BLaER1 treated with 17β-estradiol and CSF1 and Interleukin-3, amounts not matched to agents 10 nM and 100 nM (cell line): Measurements from ENCODE around the gene ANKRD44.

ENCODE experiments used
- H3K27ac ChIP-seq, 11 experiments: shearing (Covaris generic); formaldehyde crosslinking; 2 replicates each; pipeline ENCODE4 v1.8.1; 2022
- H3K27me3 ChIP-seq, 11 experiments: shearing (Covaris generic); formaldehyde crosslinking; 2 replicates each; pipeline ENCODE4 v1.8.1; 2022
- H3K36me3 ChIP-seq, 11 experiments: shearing (Covaris generic); formaldehyde crosslinking; 2 replicates each; pipeline ENCODE4 v1.8.1; 2022
- H3K4me1 ChIP-seq, 10 experiments: shearing (Covaris generic); formaldehyde crosslinking; 2 replicates each; pipeline ENCODE4 v1.8.1; 2022
- H3K4me2 ChIP-seq, 11 experiments: shearing (Covaris generic); formaldehyde crosslinking; 2 replicates each; pipeline ENCODE4 v1.8.1; 2022
- H3K4me3 ChIP-seq, 10 experiments: shearing (Covaris generic); formaldehyde crosslinking; 2 replicates each; pipeline ENCODE4 v1.8.1; 2022
- H3K9ac ChIP-seq, 11 experiments: shearing (Covaris generic); formaldehyde crosslinking; 2 replicates each; pipeline ENCODE4 v1.8.1; 2022
- H3K9me3 ChIP-seq, 11 experiments: shearing (Covaris generic); formaldehyde crosslinking; replicated peaks in 1 of 11; 2 replicates each; pipeline ENCODE4 v1.8.1; 2022
- H4K20me1 ChIP-seq, 11 experiments: shearing (Covaris generic); formaldehyde crosslinking; 2 replicates each; pipeline ENCODE4 v1.8.1; 2022
- Cebpa-rat ChIP-seq, 11 experiments: shearing (Covaris generic); IDR thresholded peaks; 2 replicates each; pipeline ENCODE4 v1.8.1; 2022

ANKRD44 gene

GRCh38 chr2:197308996-197309690 is 1.4 kb downstream of the ANKRD44 start:
- Histone ChIP-seq H4K20me1 (peaks cover 0 to 9% (median 0%) of the 10 kb centered on the region in 11 experiments; a peak in 3 of 22 replicates), H3K4me3 (peak overlapping the region; percentile 75 to 93 (median 84); a peak in 19 of 20 replicates), H3K36me3 (no peaks in the 10 kb centered on the region), H3K27me3 (peaks cover 0 to 50% (median 43%) of the 10 kb centered on the region in 11 experiments; a peak in 19 of 22 replicates), H3K4me2 (peak overlapping the region; percentile 89 to 98 (median 93)), H3K27ac (peak overlapping the region in 7 of 11 experiments; percentile 69 to 92 (median 88); a peak in 11 of 22 replicates), H3K4me1 (peaks cover 15 to 66% (median 56%) of the 10 kb centered on the region in 10 experiments), H3K9ac (peak overlapping the region in 8 of 11 experiments; percentile 77 to 91 (median 87); a peak in 14 of 22 replicates), H3K9me3 (no peaks in the 10 kb centered on the region)
- no peak for TF ChIP-seq Cebpa-rat (IDR thresholded peaks at IDR 0.05)

GRCh38 chr2:197308585-197308984 is 2.0 kb downstream of the ANKRD44 start:
- Histone ChIP-seq H3K4me3 (peak overlapping the region in 5 of 10 experiments; percentile 75 to 93 (median 91); a peak in 8 of 20 replicates), H3K27me3 (peaks cover 0 to 50% (median 43%) of the 10 kb centered on the region in 11 experiments; a peak in 19 of 22 replicates), H3K36me3 (no peaks in the 10 kb centered on the region), H4K20me1 (peaks cover 0 to 9% (median 0%) of the 10 kb centered on the region in 11 experiments; a peak in 4 of 22 replicates), H3K4me2 (peak overlapping the region in 6 of 11 experiments; percentile 89 to 97 (median 92); a peak in 12 of 22 replicates), H3K27ac (peak overlapping the region in 5 of 11 experiments; percentile 34 to 92 (median 89); a peak in 7 of 22 replicates), H3K4me1 (peaks cover 15 to 71% (median 56%) of the 10 kb centered on the region in 10 experiments), H3K9ac (peak overlapping the region in 5 of 11 experiments; percentile 87 to 91 (median 87); a peak in 8 of 22 replicates), H3K9me3 (no peaks in the 10 kb centered on the region)
- no peak for TF ChIP-seq Cebpa-rat (IDR thresholded peaks at IDR 0.05)

GRCh38 chr2:197307933-197308521 is 2.6 kb downstream of the ANKRD44 start:
- peaks cover 0 to 50% (median 43%) of the 10 kb centered on the region in 11 experiments; a peak in 19 of 22 replicates for H3K27me3 ChIP-seq
- H3K27ac ChIP-seq, result peak overlapping the region in 7 of 11 experiments; percentile 48 to 92 (median 88); a peak in 13 of 22 replicates
- no peaks in the 10 kb centered on the region for H3K9me3 ChIP-seq
- TF ChIP-seq Cebpa-rat (IDR thresholded peaks at IDR 0.05), result no peak
- peak overlapping the region in 5 of 11 experiments; percentile 62 to 91 (median 78); a peak in 10 of 22 replicates for H3K9ac ChIP-seq
- peaks cover 0 to 9% (median 0%) of the 10 kb centered on the region in 11 experiments; a peak in 4 of 22 replicates for H4K20me1 ChIP-seq
- peaks cover 15 to 71% (median 56%) of the 10 kb centered on the region in 10 experiments for H3K4me1 ChIP-seq
- peaks cover 0 to under 1% (median 0%) of the 10 kb centered on the region in 11 experiments; a peak in 2 of 22 replicates for H3K36me3 ChIP-seq
- peak overlapping the region in 7 of 11 experiments; percentile 51 to 97 (median 91); a peak in 14 of 22 replicates for H3K4me2 ChIP-seq
- peak overlapping the region in 4 of 10 experiments; percentile 17 to 93 (median 92); a peak in 7 of 20 replicates for H3K4me3 ChIP-seq

GRCh38 chr2:197307236-197307932 is 3.2 kb downstream of the ANKRD44 start:
- peak overlapping the region in 4 of 10 experiments; percentile 17 to 93 (median 92); a peak in 7 of 20 replicates for H3K4me3 ChIP-seq
- H4K20me1 ChIP-seq, result peaks cover 0 to 9% (median 0%) of the 10 kb centered on the region in 11 experiments; a peak in 5 of 22 replicates
- H3K9me3 ChIP-seq, result no peaks in the 10 kb centered on the region
- H3K27ac ChIP-seq, result peak overlapping the region in 7 of 11 experiments; percentile 48 to 92 (median 88); a peak in 14 of 22 replicates
- peak overlapping the region in 7 of 11 experiments; percentile 17 to 91 (median 74); a peak in 12 of 22 replicates for H3K9ac ChIP-seq
- H3K27me3 ChIP-seq, result peaks cover 0 to 50% (median 42%) of the 10 kb centered on the region in 11 experiments; a peak in 19 of 22 replicates
- H3K36me3 ChIP-seq, result peaks cover 0 to 7% (median 0%) of the 10 kb centered on the region in 11 experiments; a peak in 3 of 22 replicates
- no peak for TF ChIP-seq Cebpa-rat (IDR thresholded peaks at IDR 0.05)
- H3K4me2 ChIP-seq, result peak overlapping the region in 7 of 11 experiments; percentile 51 to 97 (median 91); a peak in 15 of 22 replicates
- peaks cover 15 to 78% (median 56%) of the 10 kb centered on the region in 10 experiments for H3K4me1 ChIP-seq

GRCh38 chr2:197306696-197307040 is 3.9 kb downstream of the ANKRD44 start:
- H3K4me2 ChIP-seq, result peak overlapping the region in 6 of 11 experiments; percentile 89 to 97 (median 92); a peak in 11 of 22 replicates
- H3K9ac ChIP-seq, result peak overlapping the region in 4 of 11 experiments; percentile 74 to 91 (median 79); a peak in 4 of 22 replicates

GRCh38 chr2:197306024-197306695 is 4.4 kb downstream of the ANKRD44 start:
- 0 out of 20 replicates have a peak overlapping the region, but pooled peaks of 1 of the 10 experiments have one; percentile 11 for H3K4me3 ChIP-seq
- H3K9me3 ChIP-seq, result no peaks in the 10 kb centered on the region
- peaks cover 0 to 38% (median 30%) of the 10 kb centered on the region in 11 experiments; a peak in 18 of 22 replicates for H3K27me3 ChIP-seq
- H3K4me2 ChIP-seq, result peak overlapping the region in 6 of 11 experiments; percentile 89 to 97 (median 92); a peak in 10 of 22 replicates
- peak overlapping the region in 5 of 11 experiments; percentile 76 to 92 (median 89); a peak in 9 of 22 replicates for H3K27ac ChIP-seq
- peaks cover 0 to 14% (median 0%) of the 10 kb centered on the region in 11 experiments; a peak in 5 of 22 replicates for H4K20me1 ChIP-seq
- no peak for TF ChIP-seq Cebpa-rat (IDR thresholded peaks at IDR 0.05)
- peaks cover 0 to 19% (median 0%) of the 10 kb centered on the region in 11 experiments; a peak in 5 of 22 replicates for H3K36me3 ChIP-seq
- peaks cover 3 to 74% (median 46%) of the 10 kb centered on the region in 10 experiments for H3K4me1 ChIP-seq
- H3K9ac ChIP-seq, result peak overlapping the region in 4 of 11 experiments; percentile 74 to 91 (median 79); a peak in 5 of 22 replicates

More at GRCh38 chr2:197306696-197307040, 3.9 kb downstream of the ANKRD44 start:
- Histone ChIP-seq H3K9me3 (no peaks in the 10 kb centered on the region), H4K20me1 (peaks cover 0 to 12% (median 0%) of the 10 kb centered on the region in 11 experiments; a peak in 5 of 22 replicates), H3K36me3 (peaks cover 0 to 14% (median 0%) of the 10 kb centered on the region in 11 experiments; a peak in 5 of 22 replicates), H3K27ac (peak overlapping the region in 5 of 11 experiments; percentile 76 to 92 (median 89); a peak in 9 of 22 replicates), H3K4me3 (0 out of 20 replicates have a peak overlapping the region, but pooled peaks of 1 of the 10 experiments have one; percentile 11), H3K27me3 (peaks cover 0 to 43% (median 35%) of the 10 kb centered on the region in 11 experiments; a peak in 19 of 22 replicates), H3K4me1 (peaks cover 8 to 79% (median 51%) of the 10 kb centered on the region in 10 experiments)
- TF ChIP-seq Cebpa-rat (IDR thresholded peaks at IDR 0.05), result no peak

- Histone ChIP-seq H3K4me3 (no peak overlapping the region), H3K9me3 (no peaks in the 10 kb centered on the region), H3K4me2 (peak overlapping the region in 5 of 11 experiments; percentile 18 to 96 (median 90); a peak in 9 of 22 replicates), H4K20me1 (peaks cover 0 to 24% (median 0%) of the 10 kb centered on the region in 11 experiments; a peak in 5 of 22 replicates), H3K4me1 (peaks cover 0 to 72% (median 40%) of the 10 kb centered on the region in 10 experiments; a peak in 15 of 20 replicates), H3K27me3 (peaks cover 0 to 23% (median 15%) of the 10 kb centered on the region in 11 experiments; a peak in 18 of 22 replicates), H3K27ac (peak overlapping the region in 3 of 11 experiments; percentile 56 to 92 (median 89); a peak in 4 of 22 replicates), H3K36me3 (peaks cover 0 to 32% (median 0%) of the 10 kb centered on the region in 11 experiments; a peak in 5 of 22 replicates), H3K9ac (peak overlapping the region in 1 of 11 experiments; percentile 55; a peak in 1 of 22 replicates)
- TF ChIP-seq Cebpa-rat (IDR thresholded peaks at IDR 0.05), result no peak
Observed at GRCh38 chr2:197304556-197305011, 6.0 kb downstream of the ANKRD44 start.
